B cell (primary cell): ENCODE measurements around the gene PI4KA. TPM values are rescaled to one million over a fixed set of nuclear protein-coding genes. Genes with fewer than 3 reads are reported as not detected.

Experiments used
- ATAC-seq: fragments of 200-7000 bp; cut with Tn5 transposase; one replicate; pipeline ENCODE4 v1.10.0; 2021; ENCODE audit warnings: low read depth, mild to moderate bottlenecking, moderate number of reproducible peaks, moderate library complexity
- CTCF ChIA-PET: fragments of 350-600 bp; sonication (Branson Sonifier 250); formaldehyde crosslinking; loops from one replicate; lab custom pipeline; 2021; ENCODE audit warnings: antibody characterized with exemption, inconsistent platforms; lab: Charles Lee
- POLR2A ChIA-PET: fragments of 350-600 bp; sonication (Branson Sonifier 250); formaldehyde crosslinking; loops from one replicate; lab custom pipeline; 2021; ENCODE audit warnings: antibody characterized with exemption; lab: Charles Lee
- DNase-seq: peaks from one replicate; pipeline ENCODE4 v3.0.0; 2013
- H2AFZ ChIP-seq: 2 replicates; pipeline ENCODE4 v1.6.1; 2012; ENCODE audit warnings: mild to moderate bottlenecking, low read depth, low read length; ENCODE audit not compliant: insufficient read depth, poor library complexity, severe bottlenecking
- H3K27ac ChIP-seq, 2 donors: 1 replicate in 1 of 2; 2 replicates in 1 of 2; pipeline ENCODE4 v1.5.1; 2012 to 2013; ENCODE audit warnings: low read length in 2 of 2, mild to moderate bottlenecking in 2 of 2, moderate library complexity in 1 of 2
- H3K27me3 ChIP-seq, 4 experiments: fragments of 200-600 bp in 1 of 4; sonication (generic) in 1 of 4; replicated peaks in 1 of 4; 1 replicate in 2 of 4; 2 replicates in 2 of 4; pipeline versions ENCODE4 v1.6.1 to v1.7.0; 2013 to 2016; ENCODE audit warnings: low read length in 3 of 4, mild to moderate bottlenecking in 2 of 4, mixed read lengths in 1 of 4, moderate library complexity in 1 of 4; ENCODE audit not compliant: insufficient read depth in 4 of 4, control insufficient read depth in 3 of 4; ENCODE audit errors: control extremely low read depth in 1 of 4
- H3K36me3 ChIP-seq, 2 experiments: replicated peaks in 1 of 2; 1 replicate in 1 of 2; 2 replicates in 1 of 2; pipeline versions ENCODE4 v1.6.1 to v1.7.1; 2013; ENCODE audit warnings: low read length in 1 of 2; ENCODE audit not compliant: insufficient read depth in 2 of 2, control insufficient read depth in 1 of 2; ENCODE audit errors: control extremely low read depth in 1 of 2, extremely low read depth in 1 of 2
- H3K4me1 ChIP-seq, 2 donors: fragments of 200-600 bp in 1 of 2; sonication (generic) in 1 of 2; 1 replicate in 1 of 2; 2 replicates in 1 of 2; pipeline versions ENCODE4 v1.5.1 to v1.6.1; 2013 to 2017; ENCODE audit warnings: low read length in 2 of 2; ENCODE audit not compliant: control insufficient read depth in 2 of 2, insufficient read depth in 2 of 2
- H3K4me2 ChIP-seq: replicated peaks from 2 replicates; pipeline ENCODE3; 2012; ENCODE audit warnings: mild to moderate bottlenecking, low read depth, low read length; ENCODE audit not compliant: poor library complexity, severe bottlenecking
- H3K4me3 ChIP-seq, 5 experiments: fragments of 200-600 bp in 1 of 5; sonication (generic) in 1 of 5; 1 replicate in 3 of 5; 2 replicates in 2 of 5; pipeline versions ENCODE4 v1.5.1 to v1.7.0; 2011 to 2016; ENCODE audit warnings: low read length in 4 of 5, mild to moderate bottlenecking in 4 of 5, low read depth in 2 of 5, control low read depth in 1 of 5, moderate library complexity in 1 of 5; ENCODE audit not compliant: insufficient read depth in 1 of 5; ENCODE audit errors: control extremely low read depth in 1 of 5, extremely low read depth in 1 of 5
- H3K79me2 ChIP-seq: fragments of 200-600 bp; sonication (generic); one replicate; pipeline ENCODE4 v1.6.0; 2016; ENCODE audit warnings: low read length; ENCODE audit not compliant: control insufficient read depth, insufficient read depth
- H3K9ac ChIP-seq: fragments of 200-600 bp; sonication (generic); 2 replicates; pipeline ENCODE4 v1.6.1; 2017; ENCODE audit warnings: mild to moderate bottlenecking, low read length, moderate library complexity
- H3K9me3 ChIP-seq, 3 donors: one replicate each; pipeline versions ENCODE4 v1.6.1 to v1.7.1; 2013; ENCODE audit warnings: low read length in 2 of 3; ENCODE audit not compliant: control insufficient read depth in 2 of 3, insufficient read depth in 1 of 3; ENCODE audit errors: control extremely low read depth in 1 of 3
- H4K20me1 ChIP-seq: 2 replicates; pipeline ENCODE4 v1.6.0; 2012; ENCODE audit warnings: mild to moderate bottlenecking, low read length; ENCODE audit not compliant: insufficient read depth, control insufficient read depth, poor library complexity, severe bottlenecking
- H3K27ac Mint-ChIP-seq: one replicate; pipeline ENCODE4 v1.8.0; 2021; ENCODE audit warnings: mixed read lengths
- H3K27me3 Mint-ChIP-seq: one replicate; pipeline ENCODE4 v1.8.0; 2021; ENCODE audit warnings: mixed read lengths
- H3K4me1 Mint-ChIP-seq: one replicate; pipeline ENCODE4 v1.8.0; 2021; ENCODE audit warnings: mixed read lengths
- H3K4me3 Mint-ChIP-seq: one replicate; pipeline ENCODE4 v1.8.0; 2021; ENCODE audit warnings: mixed read lengths
- H3K9me3 Mint-ChIP-seq: one replicate; pipeline ENCODE4 v1.8.0; 2022; ENCODE audit warnings: mixed read lengths; ENCODE audit not compliant: insufficient read depth
- CTCF ChIP-seq: fragments of 200-600 bp; IDR thresholded peaks from one replicate; pipeline ENCODE4 v1.8.0; 2022; ENCODE audit warnings: antibody characterized with exemption, mild to moderate bottlenecking
- EZH2 ChIP-seq: IDR thresholded peaks from 2 replicates; pipeline ENCODE4 v1.6.1; 2012; ENCODE audit warnings: borderline replicate concordance, low read depth, mild to moderate bottlenecking, moderate library complexity, low read length; ENCODE audit not compliant: insufficient read depth, poor library complexity, severe bottlenecking
- WGBS: methylation state at CpG from one replicate; pipeline ENCODE4 v1.1.5; 2013; ENCODE audit warnings: missing lambda C conversion rate; ENCODE audit not compliant: insufficient coverage; 5-methylcytosine and 5-hydroxymethylcytosine counted together
- intact Hi-C: fragments of 100-400 bp; cut with micrococcal nuclease; formaldehyde crosslinking; loops from one replicate; pipeline ENCODE4 v1.10.0; 2022
- polyA plus RNA-seq: library from polyadenylated mRNA; depleted of rRNA; stranded (reverse); fragments of >200 nt; gene quantifications from 2 replicates; pipeline ENCODE4 v1.2.3, GENCODE V29; 2012
- total RNA-seq, 2 donors: library from RNA; stranded (reverse); fragments of 120-200 nt in 1 of 2; gene quantifications; 1 replicate in 1 of 2; 2 replicates in 1 of 2; pipeline versions ENCODE4 v1.2.3 to v1.2.4, GENCODE V29; 2013 to 2022

The PI4KA gene
- total and polyA plus RNA-seq, 2 donors (not counting 1 experiment from before 2014, with no cell fraction given), result 85.9 to 156 TPM

- no peak overlapping the region for H3K27ac ChIP-seq
- no peaks in the 10 kb centered on the region for H3K9me3 ChIP-seq
- peaks cover 2% of the 10 kb centered on the region for H3K79me2 ChIP-seq
- no peaks in the 10 kb centered on the region for H3K27me3 ChIP-seq
- Mint-ChIP-seq H3K27ac (no peak overlapping the region), H3K4me1 (peaks cover 11% of the 10 kb centered on the region), H3K4me3 (no peak overlapping the region), H3K9me3 (no peaks in the 10 kb centered on the region), H3K27me3 (no peaks in the 10 kb centered on the region)
- ATAC-seq (no peak), DNase-seq (no peak)
- H3K4me1 ChIP-seq, result peaks cover 7 to 9% of the 10 kb centered on the region in 2 donors
- peaks cover 0 to 46% of the 10 kb centered on the region in 2 experiments for H3K36me3 ChIP-seq
- CTCF ChIA-PET, result interaction anchor here (0.9 to 2.3 kb wide), 3 partner anchors 12 to 52 kb away, joined by 3 to 11 read pairs (median 4); partner anchors contain the start of gene SERPIND1
- no CpG with 5 or more reads among the region's 3 CpGs for WGBS
- no peak overlapping the region for H3K4me3 ChIP-seq
- H3K4me2 ChIP-seq, result no peak overlapping the region
- POLR2A ChIA-PET, result no interaction called here
- H2AFZ ChIP-seq, result no peak overlapping the region
- H3K9ac ChIP-seq, result no peak overlapping the region
- TF ChIP-seq EZH2, result no peak
- TF ChIP-seq CTCF, result no peak
- intact Hi-C loops, result loop anchor here (2.0 kb wide), 1 partner anchor 367 kb away; no protein-coding TSS in a partner anchor
- H4K20me1 ChIP-seq, result no peaks in the 10 kb centered on the region
Measured at GRCh38 chr22:20785415-20785814, 73.2 kb downstream of the PI4KA start.

GRCh38 chr22:20783844-20784723 is 74.5 kb downstream of the PI4KA start:
- Histone ChIP-seq H3K4me1 (peaks cover 7 to 9% of the 10 kb centered on the region in 2 donors), H3K9me3 (no peaks in the 10 kb centered on the region), H3K4me3 (no peak overlapping the region), H2AFZ (no peak overlapping the region), H3K27me3 (no peaks in the 10 kb centered on the region), H3K4me2 (no peak overlapping the region), H3K27ac (no peak overlapping the region), H3K79me2 (peaks cover 2% of the 10 kb centered on the region), H4K20me1 (no peaks in the 10 kb centered on the region), H3K9ac (no peak overlapping the region), H3K36me3 (peaks cover 0 to 50% of the 10 kb centered on the region in 2 experiments)
- ChIA-PET CTCF (interaction anchor here (0.6 to 2.5 kb wide), 18 partner anchors 9 to 365 kb away, joined by 3 to 13 read pairs (median 4); partner anchors contain the start of gene SERPIND1), POLR2A (no interaction called here)
- DNase-seq (peak; percentile 63), ATAC-seq (peak; percentile 75)
- TF ChIP-seq CTCF (peak; percentile 82), EZH2 (no peak)
- peak overlapping the region; percentile 27 for H3K27ac Mint-ChIP-seq
- 76% methylated on average over 9 of the region's 14 CpGs for WGBS
- peaks cover 11% of the 10 kb centered on the region for H3K4me1 Mint-ChIP-seq
- no peaks in the 10 kb centered on the region for H3K9me3 Mint-ChIP-seq
- H3K27me3 Mint-ChIP-seq, result no peaks in the 10 kb centered on the region
- no peak overlapping the region for H3K4me3 Mint-ChIP-seq
- intact Hi-C loops, result loop anchor here (1.0 to 2.0 kb wide), 3 partner anchors 178 to 365 kb away; no protein-coding TSS in a partner anchor
